Cardiac fibroblast (primary cell): ENCODE data around the gene CALHM3.

Experiments
- DNase-seq, 2 donors: peaks; one replicate each; pipeline versions ENCODE4 v3.0.0 to v3.0.0-alpha.2; 2010; ENCODE audit warnings: low read depth in 2 of 2
- H3K4me3 ChIP-seq, 2 donors: replicated peaks in 1 of 2; 1 replicate in 1 of 2; 2 replicates in 1 of 2; pipeline ENCODE4 v1.5.1; 2011; ENCODE audit warnings: low read depth in 2 of 2, low read length in 2 of 2, mild to moderate bottlenecking in 2 of 2, moderate library complexity in 1 of 2
- TF ChIP-seq, protein P1 (sequence below): IDR thresholded peaks from one replicate; pipeline ENCODE4 v1.5.1; 2011; ENCODE audit warnings: low read depth, mild to moderate bottlenecking, low read length, inconsistent platforms

CALHM3 gene

DNA sequence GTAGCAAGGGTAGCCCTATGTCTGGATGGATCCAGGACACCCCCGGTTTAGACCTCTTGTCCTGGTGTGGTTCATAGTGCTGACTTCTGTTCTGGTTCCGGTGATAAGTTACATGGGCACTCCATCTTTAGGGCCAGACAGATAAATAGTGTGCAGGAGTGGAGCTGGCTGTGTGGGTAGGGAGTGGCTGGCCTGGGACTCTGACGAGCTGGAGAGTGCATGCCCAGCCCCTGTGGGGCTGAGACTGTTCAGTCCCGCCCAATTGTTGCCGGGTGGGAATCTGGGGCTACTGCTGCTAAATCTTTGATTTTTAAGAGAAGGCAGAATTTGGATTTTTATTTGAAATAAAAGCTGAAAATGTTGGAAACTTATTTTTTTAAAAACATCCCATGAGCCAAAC, 55.3 kb downstream of the CALHM3 start:
- TF ChIP-seq, protein P1, sequence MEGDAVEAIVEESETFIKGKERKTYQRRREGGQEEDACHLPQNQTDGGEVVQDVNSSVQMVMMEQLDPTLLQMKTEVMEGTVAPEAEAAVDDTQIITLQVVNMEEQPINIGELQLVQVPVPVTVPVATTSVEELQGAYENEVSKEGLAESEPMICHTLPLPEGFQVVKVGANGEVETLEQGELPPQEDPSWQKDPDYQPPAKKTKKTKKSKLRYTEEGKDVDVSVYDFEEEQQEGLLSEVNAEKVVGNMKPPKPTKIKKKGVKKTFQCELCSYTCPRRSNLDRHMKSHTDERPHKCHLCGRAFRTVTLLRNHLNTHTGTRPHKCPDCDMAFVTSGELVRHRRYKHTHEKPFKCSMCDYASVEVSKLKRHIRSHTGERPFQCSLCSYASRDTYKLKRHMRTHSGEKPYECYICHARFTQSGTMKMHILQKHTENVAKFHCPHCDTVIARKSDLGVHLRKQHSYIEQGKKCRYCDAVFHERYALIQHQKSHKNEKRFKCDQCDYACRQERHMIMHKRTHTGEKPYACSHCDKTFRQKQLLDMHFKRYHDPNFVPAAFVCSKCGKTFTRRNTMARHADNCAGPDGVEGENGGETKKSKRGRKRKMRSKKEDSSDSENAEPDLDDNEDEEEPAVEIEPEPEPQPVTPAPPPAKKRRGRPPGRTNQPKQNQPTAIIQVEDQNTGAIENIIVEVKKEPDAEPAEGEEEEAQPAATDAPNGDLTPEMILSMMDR: no peak

More for the DNA sequence above, 55.3 kb downstream of the CALHM3 start:
- no peak overlapping the region for H3K4me3 ChIP-seq
- no peak for DNase-seq
